MV-4-11 (cell line): ENCODE data around the gene MAP3K5.
"Not testable (repeated sequence)": the region's sequence is repeated elsewhere in the genome, so short reads cannot be mapped to it uniquely, and the experiment has no call there.

Experiments
- DNase-seq: peaks from one replicate; lab custom pipeline; 2025; lab: John Stamatoyannopoulos, UW

MAP3K5 gene

GRCh38 chr6:136791296-136792094 is 782 bp downstream of the MAP3K5 start:
- DNase-seq: peak; percentile 45

- DNase-seq: no peak
Measured at GRCh38 chr6:136790411-136791295, 1.6 kb downstream of the MAP3K5 start.

- not testable (repeated sequence) for DNase-seq
Measured at GRCh38 chr6:136789440-136789839, 2.8 kb downstream of the MAP3K5 start.

DNA sequence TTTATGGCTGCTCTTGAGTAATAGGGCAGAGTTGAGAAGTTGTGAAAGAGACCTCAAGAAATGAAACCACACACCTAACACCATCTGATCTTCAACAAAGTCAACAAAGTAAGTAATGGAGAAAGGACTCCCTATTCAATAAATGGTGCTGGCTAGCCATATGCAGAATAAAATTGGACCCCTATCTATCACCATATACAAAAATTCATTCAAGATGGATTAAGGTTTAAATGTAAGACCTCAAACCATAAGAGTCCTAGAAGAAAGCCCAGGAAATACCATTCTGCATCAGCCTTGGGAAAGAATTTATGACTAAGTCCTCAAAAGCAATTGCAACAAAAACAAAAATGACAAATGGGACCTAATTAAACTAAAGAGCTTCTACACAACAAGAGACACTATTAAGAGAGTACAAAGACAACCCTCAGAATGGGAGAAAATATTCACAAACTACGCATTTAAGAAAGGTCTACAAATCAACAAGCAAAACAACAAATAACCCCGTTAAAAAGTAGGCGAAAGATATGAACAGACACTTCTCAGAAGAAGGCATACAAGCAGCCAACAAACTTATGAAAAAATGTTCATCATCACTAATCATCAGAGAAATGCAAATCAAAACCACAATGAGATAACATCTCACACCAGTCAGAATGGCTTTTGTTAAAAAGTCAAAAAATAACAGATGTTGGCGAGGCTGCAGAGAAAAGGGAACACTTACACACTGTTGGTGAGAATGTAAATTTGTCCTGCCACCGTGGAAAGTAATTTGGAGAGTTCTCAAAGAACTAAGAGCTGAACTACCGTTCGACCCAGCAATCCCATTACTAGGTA is 4.0 kb downstream of the MAP3K5 start:
- peak; percentile 72 for DNase-seq

DNA sequence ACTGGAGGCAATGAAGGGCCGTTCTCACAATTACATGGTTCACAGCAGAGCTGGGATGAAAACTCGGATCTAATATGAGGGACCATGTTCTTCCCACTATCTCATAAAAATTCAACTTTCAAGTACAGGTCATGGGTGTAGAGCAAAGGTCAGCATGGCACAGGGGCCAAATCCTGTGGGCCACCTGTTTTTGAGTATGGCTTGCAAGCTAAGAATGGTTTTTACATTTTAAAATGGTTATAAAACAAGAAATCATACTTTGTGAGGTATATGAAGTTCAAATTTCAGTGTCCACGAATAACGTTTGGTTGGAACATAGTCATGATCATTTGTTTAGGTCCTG is 4.6 kb downstream of the MAP3K5 start:
- no peak for DNase-seq

- no peak for DNase-seq
Measured at GRCh38 chr6:136786658-136787057, 5.6 kb downstream of the MAP3K5 start.

DNA sequence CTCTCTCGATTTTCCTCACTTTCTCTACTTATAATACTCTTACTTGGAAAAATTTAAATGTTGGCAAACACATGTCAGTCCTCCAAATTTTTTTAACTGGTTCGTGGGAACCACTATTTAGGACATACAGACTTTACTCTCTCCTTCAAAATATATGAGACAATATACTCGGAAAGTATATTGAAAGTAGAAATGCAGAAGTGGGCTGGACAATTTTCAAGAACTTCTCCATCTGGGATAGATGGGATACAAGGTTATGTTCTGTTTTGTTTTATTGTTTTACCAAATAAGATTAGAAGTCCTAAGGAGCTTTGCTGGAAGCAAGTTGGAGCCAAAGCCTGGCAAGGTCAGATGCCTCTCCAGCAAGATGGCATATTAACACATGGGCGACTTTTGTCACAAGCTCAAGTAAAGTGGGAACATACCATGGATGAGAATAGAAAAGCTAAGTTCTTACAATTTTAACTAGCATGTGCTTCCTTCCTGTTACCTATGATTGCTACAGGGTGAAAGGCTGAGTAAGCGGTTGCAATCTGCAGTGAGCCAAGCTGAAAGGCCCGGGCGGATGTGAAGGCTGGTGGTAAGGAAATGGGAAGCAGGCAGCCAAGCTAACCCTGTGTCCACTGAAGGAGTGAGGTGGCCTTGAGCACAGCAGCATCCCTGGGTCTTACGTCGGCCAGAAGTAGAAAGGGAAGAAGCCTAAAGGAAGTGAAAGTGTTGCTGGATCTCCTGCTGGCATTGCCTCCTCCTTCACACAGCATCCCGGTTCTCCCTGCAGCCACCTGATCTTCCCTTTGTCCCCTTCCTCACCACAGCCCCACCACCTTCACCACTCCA is 7.1 kb downstream of the MAP3K5 start:
- DNase-seq: peak; percentile 95

DNA sequence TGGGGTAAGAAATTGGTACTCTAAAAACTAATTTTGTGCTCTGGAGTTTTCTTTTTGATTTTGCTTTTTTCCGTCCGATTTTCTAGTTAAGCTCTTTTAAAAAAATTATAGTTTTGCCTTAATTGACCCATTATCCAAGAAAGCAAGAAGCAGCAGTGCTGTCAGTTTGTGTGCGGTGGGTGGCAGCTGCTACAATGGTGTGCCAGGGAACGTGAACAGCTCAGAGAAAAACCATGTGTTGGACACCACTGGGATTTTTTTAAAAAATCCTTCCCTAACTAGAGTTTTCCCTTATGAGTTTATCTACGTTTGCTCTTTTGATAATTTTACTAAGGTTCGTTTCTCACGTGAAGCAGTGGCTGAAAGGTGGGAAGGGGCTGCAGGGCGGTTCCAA is 8.0 kb downstream of the MAP3K5 start:
- DNase-seq: no peak

- DNase-seq: peak; percentile 97
Measured at GRCh38 chr6:136783495-136784270, 8.6 kb downstream of the MAP3K5 start.

DNA sequence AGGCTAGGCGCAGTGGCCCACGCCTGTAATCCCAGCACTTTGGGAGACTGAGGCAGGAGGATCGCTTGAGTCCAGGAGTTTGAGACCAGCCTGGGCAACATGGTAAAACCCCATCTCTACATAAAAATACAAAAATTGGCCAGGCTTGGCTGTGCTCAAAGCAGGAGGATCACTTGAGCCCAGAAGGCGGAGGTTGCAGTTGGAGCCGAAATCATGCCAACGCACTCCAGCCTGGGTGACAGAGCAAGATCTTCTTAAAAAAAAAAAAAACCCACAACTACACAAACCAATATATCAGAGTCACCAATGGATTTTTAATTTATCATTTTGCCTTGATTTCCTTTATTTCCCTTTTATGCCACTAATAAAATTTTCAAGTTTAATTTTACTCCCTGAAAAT is 9.3 kb downstream of the MAP3K5 start:
- no peak for DNase-seq

GRCh38 chr6:136782021-136782770 is 10.1 kb downstream of the MAP3K5 start:
- peak; percentile 79 for DNase-seq

GRCh38 chr6:136780972-136781371 is 11.3 kb downstream of the MAP3K5 start:
- no peak for DNase-seq

GRCh38 chr6:136779682-136780081 is 12.6 kb downstream of the MAP3K5 start:
- DNase-seq: no peak

GRCh38 chr6:136777651-136778050 is 14.6 kb downstream of the MAP3K5 start:
- no peak for DNase-seq

- peak; percentile 21 for DNase-seq
Measured at GRCh38 chr6:136775548-136775947, 16.7 kb downstream of the MAP3K5 start.

DNA sequence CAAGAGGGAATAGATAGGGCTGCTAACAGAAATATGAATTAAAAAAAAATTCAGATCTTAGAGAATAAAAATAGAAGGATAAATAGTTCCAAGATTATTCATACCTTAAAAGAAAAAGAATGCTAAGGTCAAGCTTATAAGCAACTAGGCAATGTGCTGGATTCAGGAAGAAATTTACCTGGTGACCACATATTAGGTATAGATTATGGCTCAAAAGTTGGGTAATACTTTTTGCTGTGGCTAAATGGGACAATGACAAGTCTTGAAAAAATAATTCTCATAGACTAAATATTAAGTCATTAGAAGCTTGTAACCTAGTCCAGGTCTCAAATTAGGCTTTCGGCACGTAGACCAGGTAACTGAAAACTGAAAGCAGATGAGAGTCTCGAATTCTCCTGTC is 17.2 kb downstream of the MAP3K5 start:
- DNase-seq: no peak

GRCh38 chr6:136774228-136775041 is 17.8 kb downstream of the MAP3K5 start:
- DNase-seq: peak; percentile 81

GRCh38 chr6:136773473-136773796 is 18.8 kb downstream of the MAP3K5 start:
- no peak for DNase-seq
